Measurements from ENCODE around the gene RHO.

The RHO gene

DNA sequence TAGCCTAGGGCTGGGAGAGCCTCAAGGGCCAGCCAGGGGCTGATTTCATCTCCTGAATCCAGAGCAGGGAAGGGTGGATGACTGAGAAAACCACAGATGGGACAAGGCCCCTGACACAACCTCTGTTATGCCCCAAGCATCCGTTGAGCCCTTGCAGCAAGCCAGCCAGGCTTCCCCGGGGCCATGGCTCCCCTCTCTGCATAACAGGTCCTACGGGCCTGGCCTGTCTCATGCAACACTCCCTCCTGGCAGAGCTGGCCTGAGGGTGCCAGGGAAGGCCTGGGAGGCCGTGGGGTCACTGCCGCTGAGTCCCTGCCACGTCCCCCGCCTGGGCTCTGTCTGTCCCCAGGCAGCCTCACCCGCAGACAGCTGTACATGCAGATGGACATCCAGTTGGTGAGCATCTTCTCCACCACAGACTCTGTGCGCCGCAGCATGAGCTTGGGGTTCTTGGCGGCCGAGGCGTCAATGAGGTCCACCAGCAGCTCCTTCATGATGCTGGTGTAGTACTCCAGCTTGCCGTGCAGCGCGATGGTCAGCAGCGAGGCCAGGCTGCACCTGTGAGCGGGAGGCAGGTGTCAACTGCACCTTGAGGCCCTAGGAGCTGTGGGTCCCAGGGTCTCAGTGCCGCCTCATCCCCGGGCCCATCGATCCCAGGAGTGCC, 36.7 kb downstream of the RHO start:
- Histone ChIP-seq H3K36me3 (ENCODE audit: control insufficient read depth in 1 of 2, insufficient read depth in 2 of 2, low read length in 2 of 2) (peaks cover 17 to 38% of the 10 kb centered on the region in 2 donors), H3K27ac (ENCODE audit: low read length) (no peak overlapping the region), H3K9me3 (ENCODE audit: control insufficient read depth in 1 of 2, low read length in 2 of 2) (no peaks in the 10 kb centered on the region), H3K4me3 (ENCODE audit: low read depth in 1 of 2, low read length in 2 of 2) (no peak overlapping the region), H3K27me3 (ENCODE audit: low read depth, low read length) (no peaks in the 10 kb centered on the region), H3K4me1 (ENCODE audit: control insufficient read depth in 1 of 2, insufficient read depth in 2 of 2, low read length in 2 of 2) (peaks cover 0 to 47% of the 10 kb centered on the region in 2 donors)

DNA sequence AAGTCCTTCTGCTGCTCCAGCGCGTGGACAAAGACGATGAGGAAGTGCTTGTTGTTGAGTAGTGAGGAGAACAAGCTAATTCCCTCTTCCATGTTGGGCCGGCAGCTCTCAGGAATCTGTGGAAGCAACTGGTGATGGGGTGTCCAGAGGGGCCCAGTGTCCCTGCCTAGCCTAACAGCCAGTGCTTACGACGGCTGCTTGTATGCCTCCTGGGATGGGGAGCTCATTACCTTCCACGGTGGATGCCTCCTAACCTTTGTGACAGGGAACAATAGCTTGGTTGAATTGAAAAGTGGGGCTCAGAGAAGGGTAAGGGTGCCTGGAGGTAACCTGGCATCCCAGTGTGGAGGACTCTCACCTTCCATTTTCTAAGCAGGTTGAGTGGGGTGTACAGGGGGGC, 37.5 kb downstream of the RHO start:
- Histone ChIP-seq H3K4me3 (ENCODE audit: low read depth in 1 of 2, low read length in 2 of 2) (no peak overlapping the region), H3K27me3 (ENCODE audit: low read depth, low read length) (no peaks in the 10 kb centered on the region), H3K9me3 (ENCODE audit: control insufficient read depth in 1 of 2, low read length in 2 of 2) (no peaks in the 10 kb centered on the region), H3K27ac (ENCODE audit: low read length) (no peak overlapping the region), H3K4me1 (ENCODE audit: control insufficient read depth in 1 of 2, insufficient read depth in 2 of 2, low read length in 2 of 2) (peaks cover 0 to 40% of the 10 kb centered on the region in 2 donors), H3K36me3 (ENCODE audit: control insufficient read depth in 1 of 2, insufficient read depth in 2 of 2, low read length in 2 of 2) (peaks cover 17 to 42% of the 10 kb centered on the region in 2 donors)

DNA sequence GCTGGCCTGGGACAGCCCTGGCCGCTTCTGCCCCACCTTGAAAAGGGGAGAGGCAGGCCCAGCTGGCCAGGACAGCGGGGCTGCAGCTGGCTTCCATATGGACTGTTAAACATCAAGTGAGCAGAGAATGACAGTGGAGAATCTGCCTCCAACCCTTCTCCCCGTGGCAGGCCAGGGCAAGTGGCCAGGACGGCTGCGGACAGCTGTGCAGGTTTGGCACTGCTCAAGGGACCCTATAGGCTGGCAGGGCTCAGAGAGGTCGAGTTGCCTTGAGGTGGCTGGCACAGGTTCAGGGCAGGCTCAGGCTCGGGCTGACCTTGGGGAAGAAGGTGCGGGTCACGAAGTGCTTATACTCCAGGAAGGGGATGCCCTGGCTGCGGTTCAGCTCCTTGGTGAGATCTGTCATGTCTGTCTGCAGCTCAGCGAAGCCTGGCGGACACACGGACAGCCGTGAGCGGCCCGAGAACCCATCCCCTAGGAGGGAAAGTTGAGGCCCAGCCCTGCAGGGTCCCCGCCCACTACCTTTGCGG, 38.8 kb downstream of the RHO start:
- H3K27ac ChIP-seq (ENCODE audit: low read length) = no peak overlapping the region
- no peak overlapping the region for H3K4me3 ChIP-seq (ENCODE audit: low read depth in 1 of 2, low read length in 2 of 2)
- peaks cover 16 to 51% of the 10 kb centered on the region in 2 donors for H3K36me3 ChIP-seq (ENCODE audit: control insufficient read depth in 1 of 2, insufficient read depth in 2 of 2, low read length in 2 of 2)
- peaks cover 0 to 29% of the 10 kb centered on the region in 2 donors for H3K4me1 ChIP-seq (ENCODE audit: control insufficient read depth in 1 of 2, insufficient read depth in 2 of 2, low read length in 2 of 2)
- no peaks in the 10 kb centered on the region for H3K9me3 ChIP-seq (ENCODE audit: control insufficient read depth in 1 of 2, low read length in 2 of 2)
- no peaks in the 10 kb centered on the region for H3K27me3 ChIP-seq (ENCODE audit: low read depth, low read length)

DNA sequence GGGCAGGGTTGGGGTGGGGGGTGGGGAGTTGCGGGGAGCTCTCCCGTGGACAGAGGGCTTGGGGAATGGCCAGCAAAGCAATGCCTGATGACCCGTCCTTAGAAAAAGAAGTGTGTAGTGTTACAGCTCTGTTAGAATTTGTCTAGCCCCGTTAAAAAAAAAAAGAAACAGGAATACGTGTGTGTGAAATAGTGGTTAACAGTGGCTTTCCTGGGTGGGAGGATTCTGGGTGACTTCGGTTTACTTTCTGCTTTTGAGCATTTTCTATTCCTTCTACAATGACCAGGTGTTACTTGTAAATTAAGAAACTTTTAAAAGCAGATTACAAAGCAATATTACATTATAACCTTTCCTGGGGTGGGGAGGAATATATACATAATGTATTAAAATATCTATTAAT, 39.5 kb downstream of the RHO start:
- H3K4me3 ChIP-seq (ENCODE audit: low read depth in 1 of 2, low read length in 2 of 2) = no peak overlapping the region
- peaks cover 9 to 51% of the 10 kb centered on the region in 2 donors for H3K36me3 ChIP-seq (ENCODE audit: control insufficient read depth in 1 of 2, insufficient read depth in 2 of 2, low read length in 2 of 2)
- H3K9me3 ChIP-seq (ENCODE audit: control insufficient read depth in 1 of 2, low read length in 2 of 2) = no peaks in the 10 kb centered on the region
- H3K27me3 ChIP-seq (ENCODE audit: low read depth, low read length) = no peaks in the 10 kb centered on the region
- no peak overlapping the region for H3K27ac ChIP-seq (ENCODE audit: low read length)
- peaks cover 0 to 29% of the 10 kb centered on the region in 2 donors for H3K4me1 ChIP-seq (ENCODE audit: control insufficient read depth in 1 of 2, insufficient read depth in 2 of 2, low read length in 2 of 2)

DNA sequence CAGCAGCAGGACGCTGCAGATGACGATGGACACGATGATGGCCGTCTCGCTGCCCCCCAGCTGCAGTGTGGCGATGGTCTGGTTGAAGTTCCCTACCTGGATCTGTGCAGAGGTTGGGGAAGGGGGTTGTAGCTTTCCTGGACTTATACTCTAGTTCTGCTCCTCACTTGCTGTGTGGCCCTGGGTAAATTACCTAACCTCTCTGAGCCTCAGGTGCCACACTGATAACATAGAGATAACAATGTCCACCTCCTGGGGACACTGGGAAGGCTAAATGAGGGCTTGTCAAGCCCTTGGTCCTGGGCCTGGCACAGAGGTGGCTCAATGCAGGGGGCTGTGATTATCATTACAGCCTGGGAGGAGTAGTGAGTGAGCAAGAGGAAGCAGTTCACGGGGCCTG, 41.4 kb downstream of the RHO start:
- no peak overlapping the region for H3K4me3 ChIP-seq (ENCODE audit: low read depth in 1 of 2, low read length in 2 of 2)
- no peaks in the 10 kb centered on the region for H3K9me3 ChIP-seq (ENCODE audit: control insufficient read depth in 1 of 2, low read length in 2 of 2)
- peaks cover 4 to 58% of the 10 kb centered on the region in 2 donors for H3K36me3 ChIP-seq (ENCODE audit: control insufficient read depth in 1 of 2, insufficient read depth in 2 of 2, low read length in 2 of 2)
- peaks cover 0 to 20% of the 10 kb centered on the region in 2 donors for H3K4me1 ChIP-seq (ENCODE audit: control insufficient read depth in 1 of 2, insufficient read depth in 2 of 2, low read length in 2 of 2)
- H3K27me3 ChIP-seq (ENCODE audit: low read depth, low read length) = no peaks in the 10 kb centered on the region
- H3K27ac ChIP-seq (ENCODE audit: low read length) = no peak overlapping the region

DNA sequence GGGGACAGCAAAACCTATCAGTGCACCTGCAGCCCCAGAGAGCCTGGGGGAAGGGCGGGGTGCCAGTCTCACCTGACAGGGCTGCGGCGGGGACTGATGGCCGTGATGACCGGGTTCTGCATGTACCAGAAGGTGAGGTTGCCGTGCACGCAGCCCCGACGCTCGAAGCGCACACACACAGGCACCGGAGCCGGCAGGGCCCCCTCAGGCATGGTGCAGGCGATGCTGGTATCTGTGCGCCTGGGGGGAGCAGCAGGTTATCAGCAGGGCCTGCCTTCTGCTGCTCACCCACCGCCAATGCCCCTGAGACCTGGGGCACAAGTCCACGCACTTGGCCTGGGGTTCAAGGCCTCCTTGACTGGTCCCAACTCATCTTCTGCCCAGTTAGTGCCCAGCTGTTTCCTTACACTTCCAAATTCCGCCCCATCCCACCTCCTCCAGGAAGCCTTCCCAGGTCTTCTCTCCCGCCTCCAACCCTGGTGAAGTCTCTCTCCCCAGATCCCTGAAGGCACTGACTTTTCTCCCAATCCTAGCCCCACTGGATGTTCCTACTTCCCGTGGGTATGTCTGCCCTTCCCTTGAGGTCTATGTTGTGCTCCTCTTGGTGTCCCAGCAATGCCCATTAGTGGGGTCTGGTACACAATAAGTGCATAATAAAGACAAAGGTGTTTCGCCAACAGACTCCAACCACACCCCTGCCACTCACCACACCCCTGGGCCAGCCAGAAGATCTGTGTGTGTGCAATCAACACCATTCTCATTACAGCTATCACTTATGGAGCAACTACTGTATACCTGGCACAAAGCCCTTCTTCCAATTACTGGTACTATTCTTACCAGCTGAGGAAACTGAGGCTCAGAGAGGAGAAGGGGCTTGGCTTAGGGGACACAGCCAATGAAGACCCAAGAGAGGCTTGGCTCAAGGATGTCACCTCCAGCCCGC, 43.4 kb downstream of the RHO start:
- Histone ChIP-seq H3K4me1 (ENCODE audit: control insufficient read depth in 1 of 2, insufficient read depth in 2 of 2, low read length in 2 of 2) (peaks cover 6 to 10% of the 10 kb centered on the region in 2 donors), H3K9me3 (ENCODE audit: control insufficient read depth in 1 of 2, low read length in 2 of 2) (no peaks in the 10 kb centered on the region), H3K27me3 (ENCODE audit: low read depth, low read length) (no peaks in the 10 kb centered on the region), H3K36me3 (ENCODE audit: control insufficient read depth in 1 of 2, insufficient read depth in 2 of 2, low read length in 2 of 2) (peaks cover 0 to 47% of the 10 kb centered on the region in 2 donors), H3K27ac (ENCODE audit: low read length) (no peak overlapping the region), H3K4me3 (ENCODE audit: low read depth in 1 of 2, low read length in 2 of 2) (no peak overlapping the region)

DNA sequence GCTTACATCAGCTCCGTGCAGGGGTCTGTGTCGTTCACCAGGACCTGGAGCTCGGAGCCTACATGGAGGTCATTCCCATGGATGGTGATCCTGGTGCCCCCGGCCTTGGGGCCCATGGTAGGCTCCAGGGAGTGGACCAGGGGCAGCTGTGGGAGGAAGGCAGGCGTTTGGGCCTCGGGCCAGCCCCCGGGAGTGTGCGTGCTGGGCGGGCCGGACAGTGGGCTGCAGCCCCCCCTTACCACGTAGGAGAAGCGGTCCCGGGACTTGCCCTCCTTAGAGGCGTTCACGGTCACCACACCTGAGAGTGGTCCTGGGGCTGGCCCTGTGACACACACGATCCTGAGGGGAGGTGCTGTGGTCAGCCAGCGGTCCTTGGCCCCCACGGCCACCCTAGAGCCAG, 44.2 kb downstream of the RHO start:
- no peaks in the 10 kb centered on the region for H3K27me3 ChIP-seq (ENCODE audit: low read depth, low read length)
- H3K4me3 ChIP-seq (ENCODE audit: low read depth in 1 of 2, low read length in 2 of 2) = no peak overlapping the region
- no peaks in the 10 kb centered on the region for H3K9me3 ChIP-seq (ENCODE audit: control insufficient read depth in 1 of 2, low read length in 2 of 2)
- H3K27ac ChIP-seq (ENCODE audit: low read length) = no peak overlapping the region
- H3K36me3 ChIP-seq (ENCODE audit: control insufficient read depth in 1 of 2, insufficient read depth in 2 of 2, low read length in 2 of 2) = peaks cover 0 to 42% of the 10 kb centered on the region in 2 donors
- peaks cover 6% of the 10 kb centered on the region in 2 donors for H3K4me1 ChIP-seq (ENCODE audit: control insufficient read depth in 1 of 2, insufficient read depth in 2 of 2, low read length in 2 of 2)

DNA sequence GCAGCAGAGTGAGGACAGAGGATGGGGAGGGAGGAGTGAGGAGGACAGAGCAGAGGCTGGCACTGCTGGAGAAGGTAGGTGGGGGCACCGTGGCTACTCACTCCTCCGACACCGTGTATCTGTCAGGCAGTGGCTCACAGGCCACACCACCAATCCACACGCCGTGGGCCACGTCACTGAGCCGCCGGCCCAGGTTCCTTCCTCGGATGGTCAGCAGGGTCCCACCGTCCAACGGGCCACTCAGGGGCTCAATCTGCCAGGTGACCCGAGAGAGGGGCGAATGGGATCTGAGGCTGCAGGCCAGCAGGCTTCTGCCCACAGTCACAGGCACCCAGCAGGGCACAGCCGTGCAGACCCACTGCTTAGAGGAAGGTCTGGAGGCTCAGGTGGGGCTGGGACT, 45.1 kb downstream of the RHO start:
- Histone ChIP-seq H3K9me3 (ENCODE audit: control insufficient read depth in 1 of 2, low read length in 2 of 2) (no peaks in the 10 kb centered on the region), H3K36me3 (ENCODE audit: control insufficient read depth in 1 of 2, insufficient read depth in 2 of 2, low read length in 2 of 2) (peaks cover 0 to 42% of the 10 kb centered on the region in 2 donors), H3K27ac (ENCODE audit: low read length) (no peak overlapping the region)

DNA sequence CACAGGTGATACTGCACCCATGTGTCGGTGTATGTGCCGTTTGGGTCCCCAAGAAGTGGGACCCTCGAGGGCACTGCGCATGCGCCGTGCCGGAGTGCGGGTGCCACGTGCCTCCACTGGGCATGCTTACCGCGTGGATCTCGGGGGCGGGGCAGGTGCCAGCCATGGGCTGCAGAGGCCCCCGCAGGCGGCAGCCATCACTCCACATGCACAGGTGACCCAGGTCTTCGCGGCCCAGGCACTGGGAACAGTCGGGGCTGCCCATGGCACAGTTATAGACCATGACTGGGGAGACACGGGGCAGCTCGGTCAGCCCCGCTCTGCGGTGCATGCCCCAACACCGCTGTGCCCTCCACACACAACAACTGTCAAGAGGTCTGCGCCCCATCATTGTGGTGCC, 45.8 kb downstream of the RHO start:
- Histone ChIP-seq H3K9me3 (ENCODE audit: control insufficient read depth in 1 of 2, low read length in 2 of 2) (no peaks in the 10 kb centered on the region), H3K36me3 (ENCODE audit: control insufficient read depth in 1 of 2, insufficient read depth in 2 of 2, low read length in 2 of 2) (peaks cover 0 to 42% of the 10 kb centered on the region in 2 donors), H3K27me3 (ENCODE audit: low read depth, low read length) (no peaks in the 10 kb centered on the region), H3K27ac (ENCODE audit: low read length) (no peak overlapping the region), H3K4me3 (ENCODE audit: low read depth in 1 of 2, low read length in 2 of 2) (no peak overlapping the region), H3K4me1 (ENCODE audit: control insufficient read depth in 1 of 2, insufficient read depth in 2 of 2, low read length in 2 of 2) (peaks cover 6 to 18% of the 10 kb centered on the region in 2 donors)

More for the DNA sequence above, 45.1 kb downstream of the RHO start:
- no peaks in the 10 kb centered on the region for H3K27me3 ChIP-seq (ENCODE audit: low read depth, low read length)
- H3K4me3 ChIP-seq (ENCODE audit: low read depth in 1 of 2, low read length in 2 of 2) = no peak overlapping the region
- peaks cover 6 to 12% of the 10 kb centered on the region in 2 donors for H3K4me1 ChIP-seq (ENCODE audit: control insufficient read depth in 1 of 2, insufficient read depth in 2 of 2, low read length in 2 of 2)

DNA sequence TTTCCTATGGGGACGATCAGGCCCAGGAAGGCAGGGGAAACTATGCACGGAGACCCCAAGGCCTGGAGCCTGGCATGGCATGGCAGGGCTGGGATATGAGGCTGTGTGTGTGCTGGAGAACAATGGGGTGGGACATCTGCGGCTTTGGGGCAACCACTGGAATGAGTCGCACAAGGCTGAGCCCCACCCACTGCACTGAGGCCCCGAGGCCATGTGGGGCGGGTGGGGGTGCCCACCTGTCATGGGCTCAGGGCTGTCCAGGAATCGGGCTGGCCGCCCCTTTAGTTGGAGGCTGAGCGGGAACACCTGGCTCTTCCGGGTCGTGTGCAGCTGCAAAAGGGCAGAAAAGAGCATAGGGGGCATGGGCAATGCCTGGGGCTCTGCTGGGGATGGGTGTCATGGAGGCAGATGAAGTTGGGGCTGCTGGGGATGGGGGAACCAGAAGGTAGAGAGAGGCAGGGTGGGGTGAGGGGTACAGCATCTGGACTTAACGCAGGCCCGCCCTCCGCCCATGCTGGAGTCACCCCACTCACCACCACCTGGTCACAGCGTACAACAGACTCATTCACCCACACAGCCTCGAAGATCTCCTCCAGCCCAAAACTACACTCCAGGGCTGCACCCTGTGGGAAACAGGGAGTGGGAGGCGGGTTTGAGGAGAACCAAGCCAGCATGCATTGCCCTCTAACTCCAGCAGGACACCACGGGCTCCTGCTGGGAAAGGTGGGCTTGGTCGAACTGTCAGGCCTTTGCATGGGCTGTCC, 47.0 kb downstream of the RHO start:
- Histone ChIP-seq H3K27ac (ENCODE audit: low read length) (no peak overlapping the region), H3K4me1 (ENCODE audit: control insufficient read depth in 1 of 2, insufficient read depth in 2 of 2, low read length in 2 of 2) (peaks cover 6 to 18% of the 10 kb centered on the region in 2 donors), H3K9me3 (ENCODE audit: control insufficient read depth in 1 of 2, low read length in 2 of 2) (no peaks in the 10 kb centered on the region), H3K27me3 (ENCODE audit: low read depth, low read length) (no peaks in the 10 kb centered on the region), H3K36me3 (ENCODE audit: control insufficient read depth in 1 of 2, insufficient read depth in 2 of 2, low read length in 2 of 2) (peaks cover 0 to 35% of the 10 kb centered on the region in 2 donors), H3K4me3 (ENCODE audit: low read depth in 1 of 2, low read length in 2 of 2) (no peak overlapping the region)

DNA sequence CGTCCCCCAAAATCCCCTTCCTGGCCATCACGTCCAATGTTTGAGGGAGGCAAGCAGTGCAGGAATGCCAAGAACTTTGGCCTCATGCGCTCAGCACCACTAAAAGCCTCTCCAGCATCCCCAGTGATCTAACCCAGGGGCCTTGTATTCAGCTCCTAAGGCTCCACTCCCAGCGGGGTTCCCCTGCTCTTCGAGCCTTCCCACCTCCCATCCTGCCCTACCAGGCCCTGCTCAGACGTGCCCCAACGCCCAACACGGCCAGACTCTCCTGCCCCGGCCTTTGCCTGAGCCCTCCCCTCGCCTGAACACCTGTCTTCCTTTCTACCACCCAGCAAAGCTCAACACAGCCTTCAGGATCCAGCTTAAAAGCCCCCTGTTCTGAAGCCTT, 47.6 kb downstream of the RHO start:
- Histone ChIP-seq H3K9me3 (ENCODE audit: control insufficient read depth in 1 of 2, low read length in 2 of 2) (no peaks in the 10 kb centered on the region), H3K27ac (ENCODE audit: low read length) (no peak overlapping the region), H3K27me3 (ENCODE audit: low read depth, low read length) (no peaks in the 10 kb centered on the region), H3K4me1 (ENCODE audit: control insufficient read depth in 1 of 2, insufficient read depth in 2 of 2, low read length in 2 of 2) (peaks cover 6 to 18% of the 10 kb centered on the region in 2 donors), H3K36me3 (ENCODE audit: control insufficient read depth in 1 of 2, insufficient read depth in 2 of 2, low read length in 2 of 2) (peaks cover 0 to 30% of the 10 kb centered on the region in 2 donors), H3K4me3 (ENCODE audit: low read depth in 1 of 2, low read length in 2 of 2) (no peak overlapping the region)
